K562 (cell line): Measurements from ENCODE around the gene OR51V1. TPM values are rescaled to one million over a fixed set of nuclear protein-coding genes. Genes with fewer than 3 reads are reported as not detected.

ENCODE experiments used
- CBFA2T3 ChIP-seq: fragments of 450-650 bp; IDR thresholded peaks from 2 replicates; pipeline ENCODE4 v1.6.1; 2017
- CEBPB ChIP-seq: fragments of 450-650 bp; IDR thresholded peaks from 2 replicates; pipeline ENCODE4 v1.6.1; 2016; ENCODE audit warnings: missing genetic modification characterization, missing compliant biosample characterization
- DDX20 ChIP-seq: fragments of 450-650 bp; IDR thresholded peaks from 2 replicates; pipeline ENCODE4 v1.6.1; 2016; ENCODE audit warnings: missing genetic modification characterization, low read depth, mild to moderate bottlenecking, missing compliant biosample characterization, moderate library complexity
- FOXA3 ChIP-seq, 2 experiments: fragments of 450-650 bp in 1 of 2; sonication (generic) in 1 of 2; formaldehyde crosslinking; IDR thresholded peaks in 1 of 2; conservative IDR thresholded peaks in 1 of 2; 2 replicates each; pipeline versions ENCODE4 v1.4.0 to v1.8.0; 2020 to 2022; ENCODE audit warnings: mild to moderate bottlenecking in 2 of 2, missing genetic modification reagents in 1 of 2
- NFRKB ChIP-seq: fragments of 450-650 bp; IDR thresholded peaks from 2 replicates; pipeline ENCODE4 v1.6.1; 2016; ENCODE audit warnings: low read depth
- SAFB2 ChIP-seq: fragments of 200-400 bp; formaldehyde crosslinking; IDR thresholded peaks from 2 replicates; pipeline ENCODE4 v1.6.1; 2018; ENCODE audit warnings: borderline replicate concordance, low read length, low read depth, moderate library complexity; ENCODE audit not compliant: severe bottlenecking
- ZNF124 ChIP-seq: sonication (generic); formaldehyde crosslinking; IDR thresholded peaks from 2 replicates; pipeline ENCODE4 v1.8.1; 2022; ENCODE audit warnings: missing genetic modification reagents
- ZNF347 ChIP-seq: fragments of 450-650 bp; formaldehyde crosslinking; IDR thresholded peaks from 2 replicates; pipeline ENCODE4 v1.4.0; 2020; ENCODE audit warnings: low read depth, mild to moderate bottlenecking, moderate library complexity
- ZNF41 ChIP-seq: fragments of 250-450 bp; sonication (Bioruptor Pico); conservative IDR thresholded peaks from 2 replicates; pipeline ENCODE4 v1.4.0; 2020; ENCODE audit warnings: mild to moderate bottlenecking
- ZNF444 ChIP-seq: fragments of 250-450 bp; sonication (Bioruptor Pico); IDR thresholded peaks from 2 replicates; pipeline ENCODE4 v1.4.0; 2020; ENCODE audit warnings: mild to moderate bottlenecking, moderate library complexity
- polyA plus RNA-seq, 8 experiments: library from polyadenylated mRNA; depleted of rRNA in 4 of 8; stranded (reverse) in 5 of 8; unstranded in 3 of 8; fragments of >200 nt; fragmentation: Nextera tagmentation in 2 of 8; fragmentation: Illumina TruSeq in 1 of 8; extraction: Ambion mirVana in 2 of 8; extraction: Trizol in 1 of 8; gene quantifications; 2 replicates each; pipeline versions ENCODE4 v1.2.1 to v1.2.3, GENCODE V29; 2011 to 2014; ENCODE audit warnings: inconsistent platforms in 1 of 8, missing spikeins in 1 of 8
- total RNA-seq, 7 experiments: library from RNA; depleted of rRNA in 6 of 7; stranded (reverse); fragments of >200 nt in 6 of 7; fragmentation: Illumina TruSeq in 2 of 7; extraction: Trizol in 2 of 7; gene quantifications; 2 replicates each; pipeline versions ENCODE4 v1.2.1 to v1.2.3, GENCODE V29; 2011 to 2021; ENCODE audit warnings: low replicate concordance in 1 of 7
- TF ChIP-seq, protein P1 (sequence below): fragments of 250-450 bp; sonication (Bioruptor Pico); IDR thresholded peaks from 2 replicates; pipeline ENCODE4 v1.9.0; 2021; ENCODE audit warnings: mild to moderate bottlenecking
- TF ChIP-seq, protein P2 (sequence below), 2 experiments: fragments of 450-650 bp in 1 of 2; sonication (generic) in 1 of 2; formaldehyde crosslinking; conservative IDR thresholded peaks; 2 replicates each; pipeline versions ENCODE4 v1.4.0 to v1.8.1; 2020 to 2022; ENCODE audit warnings: mild to moderate bottlenecking in 1 of 2, missing genetic modification reagents in 1 of 2
- TF ChIP-seq, protein P3 (sequence below): fragments of 450-650 bp; IDR thresholded peaks from 2 replicates; pipeline ENCODE4 v1.6.1; 2016
- TF ChIP-seq, protein P4 (sequence below): IDR thresholded peaks from 3 replicates; pipeline ENCODE4 v1.6.1; 2011; ENCODE audit warnings: borderline replicate concordance, mild to moderate bottlenecking, moderate library complexity; ENCODE audit not compliant: insufficient read length; ENCODE audit errors: extremely low read depth
- TF ChIP-seq, protein P5 (sequence below): fragments of 250-450 bp; sonication (Bioruptor Pico); IDR thresholded peaks from 2 replicates; pipeline ENCODE4 v1.8.0; 2022; ENCODE audit warnings: moderate library complexity, mild to moderate bottlenecking, inconsistent platforms

OR51V1 gene
- total and polyA plus RNA-seq, 9 of the 15 experiments (the other 6 are each of a cell fraction or from before 2014, with no cell fraction given) = not detected

DNA sequence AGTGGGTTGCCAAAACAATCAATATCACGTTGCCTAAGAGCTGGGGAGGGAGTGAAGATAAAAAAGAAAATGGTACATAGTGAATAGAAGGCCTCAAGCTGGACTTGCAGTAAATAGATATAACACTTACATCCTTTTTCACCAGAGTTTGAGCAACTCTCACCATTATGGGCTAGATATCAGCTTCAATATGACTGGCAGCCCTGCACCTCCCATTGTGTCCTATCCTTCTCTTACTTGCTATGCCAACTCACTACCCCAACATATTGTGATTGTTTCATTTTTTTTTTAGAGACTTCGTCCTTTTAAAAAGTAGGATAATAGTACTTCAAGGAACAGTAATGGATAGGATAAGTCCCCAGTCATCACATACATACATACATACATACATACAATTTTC is 41.7 kb upstream of the OR51V1 start (continued):
- TF ChIP-seq ZNF444 (CRISPR knock-in tag) (no peak), ZNF124 (CRISPR knock-in tag) (no peak), ZNF41 (CRISPR knock-in tag) (no peak), CBFA2T3 (peak; percentile 22; the same call in 1 of the 2 replicates), FOXA3 (CRISPR knock-in tag; conservative IDR thresholded peaks at IDR 0.05 in 1 of 2, IDR thresholded peaks at IDR 0.05 in 1 of 2) (no peak), DDX20 (tag) (no peak), NFRKB (no peak), CEBPB (tag) (peak; percentile 35; the same call in 1 of the 2 replicates), ZNF347 (no peak), SAFB2 (no peak)
- TF ChIP-seq, protein P1, sequence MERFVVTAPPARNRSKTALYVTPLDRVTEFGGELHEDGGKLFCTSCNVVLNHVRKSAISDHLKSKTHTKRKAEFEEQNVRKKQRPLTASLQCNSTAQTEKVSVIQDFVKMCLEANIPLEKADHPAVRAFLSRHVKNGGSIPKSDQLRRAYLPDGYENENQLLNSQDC = peak; percentile 48
- TF ChIP-seq, protein P2, sequence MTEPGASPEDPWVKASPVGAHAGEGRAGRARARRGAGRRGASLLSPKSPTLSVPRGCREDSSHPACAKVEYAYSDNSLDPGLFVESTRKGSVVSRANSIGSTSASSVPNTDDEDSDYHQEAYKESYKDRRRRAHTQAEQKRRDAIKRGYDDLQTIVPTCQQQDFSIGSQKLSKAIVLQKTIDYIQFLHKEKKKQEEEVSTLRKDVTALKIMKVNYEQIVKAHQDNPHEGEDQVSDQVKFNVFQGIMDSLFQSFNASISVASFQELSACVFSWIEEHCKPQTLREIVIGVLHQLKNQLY (CRISPR knock-in tag; conservative IDR thresholded peaks at IDR 0.05) = no peak
- TF ChIP-seq, protein P3, sequence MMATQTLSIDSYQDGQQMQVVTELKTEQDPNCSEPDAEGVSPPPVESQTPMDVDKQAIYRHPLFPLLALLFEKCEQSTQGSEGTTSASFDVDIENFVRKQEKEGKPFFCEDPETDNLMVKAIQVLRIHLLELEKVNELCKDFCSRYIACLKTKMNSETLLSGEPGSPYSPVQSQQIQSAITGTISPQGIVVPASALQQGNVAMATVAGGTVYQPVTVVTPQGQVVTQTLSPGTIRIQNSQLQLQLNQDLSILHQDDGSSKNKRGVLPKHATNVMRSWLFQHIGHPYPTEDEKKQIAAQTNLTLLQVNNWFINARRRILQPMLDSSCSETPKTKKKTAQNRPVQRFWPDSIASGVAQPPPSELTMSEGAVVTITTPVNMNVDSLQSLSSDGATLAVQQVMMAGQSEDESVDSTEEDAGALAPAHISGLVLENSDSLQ = peak; percentile 58
- TF ChIP-seq, protein P4, sequence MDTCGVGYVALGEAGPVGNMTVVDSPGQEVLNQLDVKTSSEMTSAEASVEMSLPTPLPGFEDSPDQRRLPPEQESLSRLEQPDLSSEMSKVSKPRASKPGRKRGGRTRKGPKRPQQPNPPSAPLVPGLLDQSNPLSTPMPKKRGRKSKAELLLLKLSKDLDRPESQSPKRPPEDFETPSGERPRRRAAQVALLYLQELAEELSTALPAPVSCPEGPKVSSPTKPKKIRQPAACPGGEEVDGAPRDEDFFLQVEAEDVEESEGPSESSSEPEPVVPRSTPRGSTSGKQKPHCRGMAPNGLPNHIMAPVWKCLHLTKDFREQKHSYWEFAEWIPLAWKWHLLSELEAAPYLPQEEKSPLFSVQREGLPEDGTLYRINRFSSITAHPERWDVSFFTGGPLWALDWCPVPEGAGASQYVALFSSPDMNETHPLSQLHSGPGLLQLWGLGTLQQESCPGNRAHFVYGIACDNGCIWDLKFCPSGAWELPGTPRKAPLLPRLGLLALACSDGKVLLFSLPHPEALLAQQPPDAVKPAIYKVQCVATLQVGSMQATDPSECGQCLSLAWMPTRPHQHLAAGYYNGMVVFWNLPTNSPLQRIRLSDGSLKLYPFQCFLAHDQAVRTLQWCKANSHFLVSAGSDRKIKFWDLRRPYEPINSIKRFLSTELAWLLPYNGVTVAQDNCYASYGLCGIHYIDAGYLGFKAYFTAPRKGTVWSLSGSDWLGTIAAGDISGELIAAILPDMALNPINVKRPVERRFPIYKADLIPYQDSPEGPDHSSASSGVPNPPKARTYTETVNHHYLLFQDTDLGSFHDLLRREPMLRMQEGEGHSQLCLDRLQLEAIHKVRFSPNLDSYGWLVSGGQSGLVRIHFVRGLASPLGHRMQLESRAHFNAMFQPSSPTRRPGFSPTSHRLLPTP = no peak
- TF ChIP-seq, protein P5, sequence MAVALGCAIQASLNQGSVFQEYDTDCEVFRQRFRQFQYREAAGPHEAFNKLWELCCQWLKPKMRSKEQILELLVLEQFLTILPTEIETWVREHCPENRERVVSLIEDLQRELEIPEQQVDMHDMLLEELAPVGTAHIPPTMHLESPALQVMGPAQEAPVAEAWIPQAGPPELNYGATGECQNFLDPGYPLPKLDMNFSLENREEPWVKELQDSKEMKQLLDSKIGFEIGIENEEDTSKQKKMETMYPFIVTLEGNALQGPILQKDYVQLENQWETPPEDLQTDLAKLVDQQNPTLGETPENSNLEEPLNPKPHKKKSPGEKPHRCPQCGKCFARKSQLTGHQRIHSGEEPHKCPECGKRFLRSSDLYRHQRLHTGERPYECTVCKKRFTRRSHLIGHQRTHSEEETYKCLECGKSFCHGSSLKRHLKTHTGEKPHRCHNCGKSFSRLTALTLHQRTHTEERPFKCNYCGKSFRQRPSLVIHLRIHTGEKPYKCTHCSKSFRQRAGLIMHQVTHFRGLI = no peak
